BJ (cell line): ENCODE measurements around the gene PAK5. TPM values are rescaled to one million over a fixed set of nuclear protein-coding genes. Genes with fewer than 3 reads are reported as not detected.

ENCODE experiments used
- CTCF ChIA-PET: fragments of 350-600 bp; formaldehyde crosslinking; extraction: SDS; loops from one replicate; lab custom pipeline; 2021; ENCODE audit warnings: antibody characterized with exemption, inconsistent platforms; lab: Yijun Ruan, JAX
- POLR2A ChIA-PET: fragments of 300-600 bp; sonication (Branson Sonifier 250); formaldehyde crosslinking; extraction: SDS; loops from one replicate; lab custom pipeline; 2021; ENCODE audit warnings: antibody characterized with exemption; lab: Charles Lee
- DNase-seq: peaks from one replicate; pipeline ENCODE4 v3.0.0-alpha.2; 2011; ENCODE audit warnings: low read depth
- H3K27me3 ChIP-seq: 2 replicates; pipeline ENCODE4 v1.6.0; 2011; ENCODE audit warnings: low read length; ENCODE audit not compliant: control insufficient read depth, insufficient read depth
- H3K36me3 ChIP-seq: 2 replicates; pipeline ENCODE4 v1.5.1; 2011; ENCODE audit warnings: low read length; ENCODE audit not compliant: control insufficient read depth, insufficient read depth
- H3K4me3 ChIP-seq: 2 replicates; pipeline ENCODE4 v1.5.1; 2011; ENCODE audit warnings: low read depth, mild to moderate bottlenecking, control low read depth, low read length
- CTCF ChIP-seq: IDR thresholded peaks from 2 replicates; pipeline ENCODE4 v1.5.1; 2011; ENCODE audit warnings: low read depth, mild to moderate bottlenecking, control low read depth, inconsistent platforms, low read length, moderate library complexity; ENCODE audit not compliant: insufficient read depth
- polyA plus RNA-seq: library from polyadenylated mRNA; depleted of rRNA; stranded (reverse); fragments of >200 nt; gene quantifications from 2 replicates; pipeline ENCODE4 v1.2.3, GENCODE V29; 2011

The PAK5 gene
- polyA plus RNA-seq, 1 experiment, result not detected

GRCh38 chr20:9590189-9590588 is 248.7 kb downstream of the PAK5 start:
- POLR2A ChIA-PET, result no interaction called here
- Histone ChIP-seq H3K27me3 (no peaks in the 10 kb centered on the region), H3K36me3 (no peaks in the 10 kb centered on the region), H3K4me3 (no peak overlapping the region)
- DNase-seq, result no peak
- CTCF ChIA-PET, result interaction anchor here (0.6 kb wide), 1 partner anchor 54 kb away, joined by 3 read pairs; no protein-coding TSS in a partner anchor
- TF ChIP-seq CTCF, result no peak

DNA sequence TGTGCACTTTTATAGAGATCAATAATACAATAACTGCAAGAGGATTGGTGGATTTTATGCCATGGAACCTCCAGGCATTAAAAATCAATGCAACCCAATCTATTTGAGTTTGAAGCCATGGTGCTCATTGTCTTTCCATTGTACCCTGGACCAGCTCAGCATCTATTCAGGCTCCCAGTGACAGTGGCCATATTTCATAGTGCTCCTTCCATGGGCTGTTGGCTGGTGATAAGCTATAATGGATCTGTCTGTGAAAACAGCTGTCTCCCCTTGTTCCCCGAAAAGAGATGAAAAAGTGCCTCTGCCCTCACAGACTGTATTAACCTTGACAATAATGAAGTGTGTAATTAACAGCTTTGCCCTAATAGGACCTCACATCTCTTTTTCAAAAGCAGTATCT is 250.2 kb downstream of the PAK5 start:
- no peaks in the 10 kb centered on the region for H3K27me3 ChIP-seq
- no peak overlapping the region for H3K4me3 ChIP-seq
- DNase-seq, result no peak
- POLR2A ChIA-PET, result no interaction called here
- H3K36me3 ChIP-seq, result no peaks in the 10 kb centered on the region
- TF ChIP-seq CTCF, result no peak
- CTCF ChIA-PET, result interaction anchor here (0.7 to 1.5 kb wide), 3 partner anchors 10 to 225 kb away, joined by 3 read pairs; no protein-coding TSS in a partner anchor

DNA sequence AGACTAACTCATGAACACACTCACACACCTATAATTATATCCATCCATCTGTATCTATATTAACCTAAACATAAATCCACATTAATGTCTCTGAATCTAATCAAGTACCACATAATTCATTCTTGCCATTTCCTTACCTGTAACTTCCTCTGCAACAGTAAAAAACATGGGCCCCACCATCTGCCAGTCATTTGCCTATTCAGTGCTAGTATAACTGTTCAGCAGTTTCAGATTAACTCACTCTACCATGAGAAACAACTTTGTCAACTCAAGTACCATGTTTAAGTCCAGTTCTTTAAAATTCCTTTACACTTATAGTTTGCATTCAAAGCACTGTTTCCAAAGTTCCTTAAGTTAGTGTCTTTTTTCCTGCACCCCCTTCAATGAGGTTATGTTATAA is 255.7 kb downstream of the PAK5 start:
- H3K36me3 ChIP-seq, result no peaks in the 10 kb centered on the region
- no peak for DNase-seq
- no peaks in the 10 kb centered on the region for H3K27me3 ChIP-seq
- TF ChIP-seq CTCF, result no peak
- CTCF ChIA-PET, result interaction anchor here (1.0 to 1.3 kb wide), 2 partner anchors 27 to 175 kb away, joined by 3 read pairs; no protein-coding TSS in a partner anchor
- no peak overlapping the region for H3K4me3 ChIP-seq
- POLR2A ChIA-PET, result no interaction called here

DNA sequence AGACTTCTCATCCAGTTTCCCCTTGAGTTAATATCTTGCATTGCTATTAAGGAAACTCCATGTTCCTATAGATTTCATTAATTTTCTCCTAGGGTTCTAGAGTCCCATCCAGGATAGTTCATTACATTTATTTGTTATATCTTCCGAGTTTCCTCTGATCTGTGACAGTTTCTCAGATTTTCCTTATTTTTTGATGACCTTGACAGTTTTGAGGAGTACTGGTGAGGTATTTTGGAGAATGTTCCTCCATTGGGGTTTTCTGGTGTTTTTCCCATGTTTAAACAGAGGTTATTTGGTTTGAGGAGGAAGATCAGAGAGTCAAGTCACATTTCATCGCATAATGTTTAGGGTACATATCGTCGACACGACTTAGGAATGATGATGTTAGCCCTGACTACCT is 256.7 kb downstream of the PAK5 start:
- no peak for DNase-seq
- H3K36me3 ChIP-seq, result no peaks in the 10 kb centered on the region
- H3K4me3 ChIP-seq, result no peak overlapping the region
- ChIA-PET POLR2A (interaction anchor here (0.6 kb wide), 1 partner anchor 10 kb away, joined by 9 read pairs; no protein-coding TSS in a partner anchor), CTCF (interaction anchor here (0.7 kb wide), 1 partner anchor 330 kb away, joined by 3 read pairs; no protein-coding TSS in a partner anchor)
- TF ChIP-seq CTCF, result no peak
- no peaks in the 10 kb centered on the region for H3K27me3 ChIP-seq

GRCh38 chr20:9581509-9581908 is 257.4 kb downstream of the PAK5 start:
- POLR2A ChIA-PET, result no interaction called here
- Histone ChIP-seq H3K36me3 (no peaks in the 10 kb centered on the region), H3K27me3 (no peaks in the 10 kb centered on the region), H3K4me3 (no peak overlapping the region)
- TF ChIP-seq CTCF, result no peak
- CTCF ChIA-PET, result no interaction called here
- no peak for DNase-seq
